ENCODE results near the gene OBSCN. TPM values are rescaled to one million over a fixed set of nuclear protein-coding genes. Genes with fewer than 3 reads are reported as not detected.

Gene OBSCN
- total RNA-seq, 1 donor: 13.0 TPM

- no peak for DNase-seq (ENCODE audit: low read depth)
- TF ChIP-seq CTCF (IDR thresholded peaks at IDR 0.05; ENCODE audit: insufficient read depth, low read depth, low read length): no peak
- H3K4me3 ChIP-seq (ENCODE audit: low read depth, low read length): no peak overlapping the region
Measured at GRCh38 chr1:228364706-228365213, 156.9 kb downstream of the OBSCN start.

GRCh38 chr1:228365271-228366061 is 157.6 kb downstream of the OBSCN start:
- DNase-seq (ENCODE audit: low read depth): no peak
- TF ChIP-seq CTCF (IDR thresholded peaks at IDR 0.05; ENCODE audit: insufficient read depth, low read depth, low read length): no peak
- no peak overlapping the region for H3K4me3 ChIP-seq (ENCODE audit: low read depth, low read length)

- DNase-seq (ENCODE audit: low read depth): no peak
- TF ChIP-seq CTCF (IDR thresholded peaks at IDR 0.05; ENCODE audit: insufficient read depth, low read depth, low read length): no peak
- no peak overlapping the region for H3K4me3 ChIP-seq (ENCODE audit: low read depth, low read length)
Measured at GRCh38 chr1:228366062-228366865, 158.4 kb downstream of the OBSCN start.

- no peak overlapping the region for H3K4me3 ChIP-seq (ENCODE audit: low read depth, low read length)
- no peak for TF ChIP-seq CTCF (IDR thresholded peaks at IDR 0.05; ENCODE audit: insufficient read depth, low read depth, low read length)
- DNase-seq (ENCODE audit: low read depth): no peak
Measured at GRCh38 chr1:228366866-228367741, 159.3 kb downstream of the OBSCN start.

GRCh38 chr1:228367798-228368791 is 160.3 kb downstream of the OBSCN start:
- no peak overlapping the region for H3K4me3 ChIP-seq (ENCODE audit: low read depth, low read length)
- no peak for TF ChIP-seq CTCF (IDR thresholded peaks at IDR 0.05; ENCODE audit: insufficient read depth, low read depth, low read length)
- no peak for DNase-seq (ENCODE audit: low read depth)
